Mesothelial cell of epicardium (in vitro differentiated cells): Measurements from ENCODE around the gene FGF14. TPM values are rescaled to one million over a fixed set of nuclear protein-coding genes. Genes with fewer than 3 reads are reported as not detected.

Source experiments
- DNase-seq, 2 experiments: peaks; one replicate each; pipeline ENCODE4 v3.0.0; 2021; ENCODE audit warnings: low spot score in 2 of 2; ENCODE audit not compliant: unreplicated experiment in 2 of 2
- H3K27ac Mint-ChIP-seq: 2 replicates; pipeline ENCODE4 v1.8.0; 2021; ENCODE audit warnings: mixed read lengths
- H3K27me3 Mint-ChIP-seq: 2 replicates; pipeline ENCODE4 v1.8.0; 2021; ENCODE audit warnings: low read depth, mixed read lengths
- H3K36me3 Mint-ChIP-seq: 2 replicates; pipeline ENCODE4 v1.8.0; 2021; ENCODE audit warnings: mixed read lengths
- H3K4me1 Mint-ChIP-seq: 2 replicates; pipeline ENCODE4 v1.8.0; 2021; ENCODE audit warnings: mixed read lengths
- H3K4me3 Mint-ChIP-seq: 2 replicates; pipeline ENCODE4 v1.8.0; 2021; ENCODE audit warnings: mild to moderate bottlenecking, moderate library complexity, mixed read lengths
- H3K9me3 Mint-ChIP-seq: 2 replicates; pipeline ENCODE4 v1.8.0; 2021; ENCODE audit warnings: mixed read lengths
- total RNA-seq: library from RNA; stranded (reverse); gene quantifications from 3 replicates; pipeline ENCODE4 v1.2.1, GENCODE V29; 2021
- TF ChIP-seq, protein P1 (sequence below): fragments of 200-600 bp; sonication (generic); IDR thresholded peaks from one replicate; pipeline ENCODE4 v1.5.0; 2021; ENCODE audit warnings: antibody characterized with exemption; ENCODE audit not compliant: unreplicated experiment

The FGF14 gene
- total RNA-seq, 1 donor from 2014 or later, result 0.02 TPM

GRCh38 chr13:102255409-102255808 lies 146.4 kb downstream of the FGF14 start:
- H3K27ac Mint-ChIP-seq, result no peak overlapping the region
- H3K27me3 Mint-ChIP-seq, result peaks cover 11% of the 10 kb centered on the region
- H3K4me1 Mint-ChIP-seq, result no peaks in the 10 kb centered on the region
- TF ChIP-seq, protein P1, sequence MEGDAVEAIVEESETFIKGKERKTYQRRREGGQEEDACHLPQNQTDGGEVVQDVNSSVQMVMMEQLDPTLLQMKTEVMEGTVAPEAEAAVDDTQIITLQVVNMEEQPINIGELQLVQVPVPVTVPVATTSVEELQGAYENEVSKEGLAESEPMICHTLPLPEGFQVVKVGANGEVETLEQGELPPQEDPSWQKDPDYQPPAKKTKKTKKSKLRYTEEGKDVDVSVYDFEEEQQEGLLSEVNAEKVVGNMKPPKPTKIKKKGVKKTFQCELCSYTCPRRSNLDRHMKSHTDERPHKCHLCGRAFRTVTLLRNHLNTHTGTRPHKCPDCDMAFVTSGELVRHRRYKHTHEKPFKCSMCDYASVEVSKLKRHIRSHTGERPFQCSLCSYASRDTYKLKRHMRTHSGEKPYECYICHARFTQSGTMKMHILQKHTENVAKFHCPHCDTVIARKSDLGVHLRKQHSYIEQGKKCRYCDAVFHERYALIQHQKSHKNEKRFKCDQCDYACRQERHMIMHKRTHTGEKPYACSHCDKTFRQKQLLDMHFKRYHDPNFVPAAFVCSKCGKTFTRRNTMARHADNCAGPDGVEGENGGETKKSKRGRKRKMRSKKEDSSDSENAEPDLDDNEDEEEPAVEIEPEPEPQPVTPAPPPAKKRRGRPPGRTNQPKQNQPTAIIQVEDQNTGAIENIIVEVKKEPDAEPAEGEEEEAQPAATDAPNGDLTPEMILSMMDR, result no peak
- H3K36me3 Mint-ChIP-seq, result no peaks in the 10 kb centered on the region
- peaks cover 5% of the 10 kb centered on the region for H3K9me3 Mint-ChIP-seq
- H3K4me3 Mint-ChIP-seq, result no peak overlapping the region
- DNase-seq, result no peak

DNA sequence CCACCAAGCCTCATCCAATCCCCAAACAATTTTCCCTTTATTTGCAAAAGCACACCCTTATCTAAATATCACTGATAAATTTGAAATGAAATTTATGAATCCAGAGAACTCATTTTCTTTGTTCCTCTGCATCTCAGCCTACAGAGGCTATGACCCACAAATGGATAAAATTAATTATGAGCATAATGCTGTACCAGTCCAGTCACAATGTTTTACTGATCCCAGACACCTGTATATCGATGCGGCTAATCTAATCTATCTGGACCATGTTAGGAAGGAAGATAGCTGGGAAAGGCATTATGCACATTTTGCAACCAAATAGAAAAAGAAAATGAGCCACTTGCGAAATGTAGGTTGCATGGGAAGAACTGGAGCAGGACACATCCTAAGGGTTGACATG lies 150.0 kb downstream of the FGF14 start:
- no peak for DNase-seq
- no peaks in the 10 kb centered on the region for H3K9me3 Mint-ChIP-seq
- TF ChIP-seq, protein P1, result no peak
- no peak overlapping the region for H3K4me3 Mint-ChIP-seq
- no peak overlapping the region for H3K27ac Mint-ChIP-seq
- H3K36me3 Mint-ChIP-seq, result no peaks in the 10 kb centered on the region
- H3K27me3 Mint-ChIP-seq, result peaks cover 14% of the 10 kb centered on the region
- H3K4me1 Mint-ChIP-seq, result no peaks in the 10 kb centered on the region

GRCh38 chr13:102250448-102250847 lies 151.4 kb downstream of the FGF14 start:
- DNase-seq, result no peak
- Mint-ChIP-seq H3K9me3 (no peaks in the 10 kb centered on the region), H3K27me3 (peaks cover 14% of the 10 kb centered on the region), H3K4me1 (no peaks in the 10 kb centered on the region), H3K36me3 (no peaks in the 10 kb centered on the region), H3K4me3 (no peak overlapping the region), H3K27ac (no peak overlapping the region)
- TF ChIP-seq, protein P1, result no peak

- DNase-seq, result no peak
- Mint-ChIP-seq H3K36me3 (no peaks in the 10 kb centered on the region), H3K27me3 (peaks cover 24% of the 10 kb centered on the region), H3K4me3 (no peak overlapping the region), H3K27ac (no peak overlapping the region), H3K4me1 (no peaks in the 10 kb centered on the region), H3K9me3 (no peaks in the 10 kb centered on the region)
- TF ChIP-seq, protein P1, result no peak
These were observed 157.1 kb downstream of the FGF14 start for GRCh38 chr13:102244607-102245227.

- no peak overlapping the region for H3K27ac Mint-ChIP-seq
- H3K4me3 Mint-ChIP-seq, result no peak overlapping the region
- TF ChIP-seq, protein P1, result no peak
- peaks cover 25% of the 10 kb centered on the region for H3K27me3 Mint-ChIP-seq
- H3K9me3 Mint-ChIP-seq, result no peaks in the 10 kb centered on the region
- no peak for DNase-seq
- no peaks in the 10 kb centered on the region for H3K36me3 Mint-ChIP-seq
- H3K4me1 Mint-ChIP-seq, result no peaks in the 10 kb centered on the region
These were observed 161.7 kb downstream of the FGF14 start for GRCh38 chr13:102240110-102240509.

- Mint-ChIP-seq H3K4me3 (no peak overlapping the region), H3K36me3 (no peaks in the 10 kb centered on the region), H3K27ac (no peak overlapping the region), H3K27me3 (peaks cover 21% of the 10 kb centered on the region), H3K9me3 (no peaks in the 10 kb centered on the region), H3K4me1 (no peaks in the 10 kb centered on the region)
- TF ChIP-seq, protein P1, result no peak
- no peak for DNase-seq
These were observed 164.6 kb downstream of the FGF14 start for GRCh38 chr13:102237230-102237629.
